Measurements from ENCODE around the gene DAB2IP. TPM values are rescaled to one million over a fixed set of nuclear protein-coding genes. Genes with fewer than 3 reads are reported as not detected.

DAB2IP gene
- total RNA-seq, 1 donor from 2014 or later, result not detected

GRCh38 chr9:121625590-121625989, 25.8 kb upstream of the DAB2IP start:
- intact Hi-C loops (cut with micrococcal nuclease), result no loop called here

- intact Hi-C loops (cut with micrococcal nuclease), result no loop called here
Measured at GRCh38 chr9:121626012-121626411, 25.4 kb upstream of the DAB2IP start.

DNA sequence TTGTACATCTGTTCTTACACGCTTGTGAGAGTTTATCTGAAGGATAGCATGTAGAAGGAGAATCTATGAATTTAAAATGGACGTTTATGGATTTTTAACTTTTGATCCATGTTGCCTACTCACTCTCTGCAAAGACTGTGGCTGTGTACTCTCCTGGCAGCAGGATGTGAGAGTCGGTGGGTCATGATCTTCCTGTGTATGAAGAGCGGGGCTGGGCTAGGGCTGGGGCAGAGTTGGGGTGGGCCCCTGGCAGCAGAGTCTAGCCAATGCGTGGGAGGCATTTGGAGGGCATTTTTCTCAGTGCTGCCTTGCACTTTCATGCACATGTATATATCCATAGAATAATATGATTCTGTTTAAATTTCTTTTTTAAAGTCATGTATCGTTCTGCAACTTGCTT, 24.0 kb upstream of the DAB2IP start:
- intact Hi-C loops (cut with micrococcal nuclease), result no loop called here

- intact Hi-C loops (cut with micrococcal nuclease), result no loop called here
Measured at GRCh38 chr9:121628401-121628800, 23.0 kb upstream of the DAB2IP start.

- intact Hi-C loops (cut with micrococcal nuclease), result no loop called here
Measured at GRCh38 chr9:121631115-121631514, 20.3 kb upstream of the DAB2IP start.

DNA sequence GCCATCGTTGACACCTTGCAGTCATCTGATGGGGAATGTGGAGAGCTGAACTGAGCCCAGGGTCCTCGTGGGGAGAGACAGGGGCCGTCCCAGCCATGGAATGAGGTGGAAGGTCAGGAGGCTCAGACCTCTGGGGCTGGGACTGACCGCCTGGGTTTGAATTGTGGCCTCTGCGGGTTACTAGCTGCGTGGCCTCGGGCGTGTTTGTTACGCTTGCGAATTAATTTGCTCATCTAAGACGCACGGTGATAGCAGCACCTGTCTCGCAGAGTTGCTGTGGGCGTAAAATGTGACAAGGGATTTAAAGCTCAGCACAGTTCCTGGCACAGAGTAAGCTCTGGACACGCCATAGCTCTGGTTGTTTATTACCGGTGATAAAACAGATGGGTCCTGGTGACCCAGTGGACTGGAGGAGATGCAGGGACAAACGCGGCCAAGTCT, 19.4 kb upstream of the DAB2IP start:
- intact Hi-C loops (cut with micrococcal nuclease), result no loop called here

DNA sequence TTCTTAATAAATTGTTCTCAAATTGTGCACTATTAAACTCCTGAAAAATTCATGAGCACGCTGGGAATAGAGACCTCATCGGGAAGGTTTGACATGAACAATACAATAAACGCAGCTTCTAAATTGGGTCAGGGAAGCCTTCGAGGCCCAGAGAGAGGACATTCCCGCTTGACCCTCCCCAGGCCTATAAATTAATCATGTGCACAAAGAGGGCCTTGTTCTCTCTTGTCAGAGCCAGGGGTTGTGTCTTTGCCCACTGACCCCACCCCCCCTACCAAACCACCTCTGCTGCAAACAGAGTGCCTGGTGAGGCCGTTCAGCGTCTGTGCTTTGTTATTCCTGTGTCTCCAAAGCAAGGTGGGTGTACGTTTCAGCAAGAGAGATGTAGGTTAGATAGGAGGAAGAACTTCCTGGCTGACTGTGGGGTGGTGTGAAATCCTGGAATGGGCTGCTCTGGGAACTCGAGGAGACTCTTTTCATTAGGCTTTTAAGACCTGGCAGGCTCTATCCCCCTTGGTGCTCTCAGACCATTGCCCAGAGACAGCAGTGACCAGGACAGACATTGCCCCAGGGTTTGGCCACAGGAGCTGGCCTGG, 18.2 kb upstream of the DAB2IP start:
- intact Hi-C loops (cut with micrococcal nuclease), result no loop called here

DNA sequence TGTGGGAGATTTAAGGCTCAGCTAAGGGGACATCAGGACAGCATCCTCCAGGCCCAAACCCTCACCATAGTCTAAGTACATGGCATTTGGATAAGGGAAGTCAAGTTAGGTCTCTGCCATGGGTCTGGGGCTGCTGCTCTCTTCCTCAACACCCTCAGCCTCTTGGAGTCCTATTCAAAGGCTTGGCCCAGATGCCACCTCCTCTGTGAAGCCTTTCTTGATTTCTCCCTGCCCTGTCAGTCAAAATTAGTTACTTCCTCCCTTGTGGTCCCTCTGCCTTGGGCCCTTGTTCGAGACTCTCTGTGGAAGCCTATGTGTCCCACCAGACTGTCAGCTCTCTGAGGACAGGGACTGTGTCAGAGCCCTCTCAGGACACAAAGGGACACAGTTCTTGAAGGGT, 17.7 kb upstream of the DAB2IP start:
- intact Hi-C loops (cut with micrococcal nuclease), result no loop called here

- intact Hi-C loops (cut with micrococcal nuclease), result no loop called here
Measured at GRCh38 chr9:121634329-121635261, 16.8 kb upstream of the DAB2IP start.

DNA sequence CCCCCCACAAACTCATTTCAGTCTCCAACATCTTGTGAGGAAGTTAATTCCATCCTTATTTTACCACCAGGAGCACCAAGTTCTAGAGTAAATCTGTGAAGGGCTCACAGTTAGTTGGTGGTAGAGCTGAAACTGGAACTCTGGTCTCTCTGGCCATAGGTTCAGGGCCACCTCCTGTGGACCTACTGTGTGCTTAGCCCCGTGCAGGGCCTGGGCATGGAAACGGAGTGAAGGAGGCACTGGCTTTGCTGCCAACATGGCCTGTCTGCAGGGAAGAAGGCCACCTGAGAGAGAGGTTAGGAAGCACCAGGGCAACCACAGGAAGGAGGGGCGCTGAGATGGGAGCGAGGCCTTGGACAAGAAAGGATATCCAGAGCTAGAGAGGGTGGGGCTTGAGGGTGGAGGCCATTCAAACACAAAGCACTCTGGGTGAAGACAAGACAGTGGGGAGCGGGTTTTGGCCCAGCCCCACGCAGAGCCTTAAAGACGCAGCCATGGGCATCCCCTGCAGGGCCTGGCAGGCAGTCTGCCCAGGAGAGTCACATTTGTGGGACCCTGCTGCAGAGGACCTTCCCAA, 16.0 kb upstream of the DAB2IP start:
- intact Hi-C loops (cut with micrococcal nuclease), result no loop called here

DNA sequence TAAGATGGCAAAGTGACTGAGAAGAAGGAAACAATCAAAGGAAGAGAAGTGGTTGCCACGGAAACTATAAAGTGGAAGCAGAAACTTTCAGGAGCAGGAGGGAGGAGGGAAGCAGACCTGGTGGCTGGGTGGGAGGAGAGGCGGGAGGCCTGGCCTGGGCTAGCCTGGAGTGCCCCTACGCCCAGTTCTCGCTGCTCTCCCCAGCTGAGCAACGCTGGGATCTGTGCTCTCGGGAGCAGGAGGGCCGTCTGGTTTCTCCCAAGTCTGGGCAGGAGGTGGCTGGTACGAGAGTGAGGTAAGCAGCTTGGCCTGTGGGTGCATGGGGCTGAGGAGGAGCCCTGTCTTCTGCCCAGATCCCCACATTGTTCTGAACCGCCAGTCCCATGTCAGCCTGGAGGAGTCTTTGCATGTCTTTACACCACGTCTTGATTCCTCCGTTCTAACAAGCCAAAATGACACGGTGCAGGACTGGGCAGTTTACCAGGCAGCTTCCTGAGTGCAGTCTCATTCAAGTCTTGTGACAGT, 15.0 kb upstream of the DAB2IP start:
- intact Hi-C loops (cut with micrococcal nuclease), result no loop called here

GRCh38 chr9:121636978-121637712, 14.3 kb upstream of the DAB2IP start:
- intact Hi-C loops (cut with micrococcal nuclease), result no loop called here

GRCh38 chr9:121637713-121638220, 13.7 kb upstream of the DAB2IP start:
- intact Hi-C loops (cut with micrococcal nuclease), result no loop called here

DNA sequence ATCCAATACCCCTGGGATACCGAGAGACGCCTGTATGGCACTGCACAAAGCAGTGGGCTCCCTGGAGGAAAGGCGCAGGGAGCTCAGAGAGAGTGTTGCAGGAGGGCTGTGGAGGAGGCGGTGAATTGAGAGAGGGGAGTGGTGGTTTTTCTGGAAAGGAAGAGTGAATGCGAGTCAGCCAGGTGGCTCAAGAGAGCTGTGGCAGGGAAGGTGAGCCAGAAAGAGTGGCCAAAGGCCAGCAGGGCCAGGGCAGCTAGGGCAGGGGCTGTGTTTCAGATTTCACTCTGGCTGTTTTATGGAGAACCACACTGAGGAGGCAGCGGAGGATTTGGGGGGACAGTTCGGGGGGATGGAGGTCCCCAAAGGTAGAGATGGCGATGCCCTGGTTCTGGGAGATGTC, 13.0 kb upstream of the DAB2IP start:
- intact Hi-C loops (cut with micrococcal nuclease), result no loop called here

DNA sequence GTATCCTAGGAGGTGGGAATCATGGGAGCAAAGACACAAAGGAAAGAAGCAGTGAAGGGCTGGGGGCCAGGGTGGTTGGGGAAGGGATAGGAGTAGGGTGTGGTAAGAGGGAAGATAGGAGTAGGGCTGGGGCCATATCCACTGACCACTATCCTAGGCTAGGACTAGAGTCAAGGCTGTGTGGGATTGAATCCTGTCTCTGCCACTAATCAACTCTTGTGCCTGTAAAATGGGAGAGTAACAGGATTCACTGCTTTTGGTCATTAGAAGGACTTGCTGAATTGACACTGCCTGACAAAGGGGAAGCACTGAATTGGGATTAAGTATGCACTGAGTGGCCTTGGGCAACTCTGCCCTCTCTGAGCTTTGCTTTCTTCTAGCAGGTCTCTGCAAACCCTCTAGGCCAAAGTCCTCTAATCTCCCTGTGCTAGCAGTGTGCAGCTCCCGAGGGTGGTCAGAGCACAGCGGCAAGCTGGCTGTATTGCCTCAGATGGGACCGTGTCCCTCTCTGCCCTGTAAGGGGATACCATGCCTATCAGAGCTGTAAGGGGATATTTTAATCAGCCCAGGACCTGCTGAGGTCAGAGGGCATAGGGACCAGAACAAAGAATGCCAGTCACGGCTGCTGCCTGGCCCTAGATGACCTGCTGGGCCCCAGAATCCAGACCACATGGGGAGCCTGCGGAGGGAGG, 12.4 kb upstream of the DAB2IP start:
- intact Hi-C loops (cut with micrococcal nuclease), result no loop called here

GRCh38 chr9:121639619-121640018, 11.8 kb upstream of the DAB2IP start:
- intact Hi-C loops (cut with micrococcal nuclease), result no loop called here

GRCh38 chr9:121640076-121640475, 11.4 kb upstream of the DAB2IP start:
- intact Hi-C loops (cut with micrococcal nuclease), result no loop called here

DNA sequence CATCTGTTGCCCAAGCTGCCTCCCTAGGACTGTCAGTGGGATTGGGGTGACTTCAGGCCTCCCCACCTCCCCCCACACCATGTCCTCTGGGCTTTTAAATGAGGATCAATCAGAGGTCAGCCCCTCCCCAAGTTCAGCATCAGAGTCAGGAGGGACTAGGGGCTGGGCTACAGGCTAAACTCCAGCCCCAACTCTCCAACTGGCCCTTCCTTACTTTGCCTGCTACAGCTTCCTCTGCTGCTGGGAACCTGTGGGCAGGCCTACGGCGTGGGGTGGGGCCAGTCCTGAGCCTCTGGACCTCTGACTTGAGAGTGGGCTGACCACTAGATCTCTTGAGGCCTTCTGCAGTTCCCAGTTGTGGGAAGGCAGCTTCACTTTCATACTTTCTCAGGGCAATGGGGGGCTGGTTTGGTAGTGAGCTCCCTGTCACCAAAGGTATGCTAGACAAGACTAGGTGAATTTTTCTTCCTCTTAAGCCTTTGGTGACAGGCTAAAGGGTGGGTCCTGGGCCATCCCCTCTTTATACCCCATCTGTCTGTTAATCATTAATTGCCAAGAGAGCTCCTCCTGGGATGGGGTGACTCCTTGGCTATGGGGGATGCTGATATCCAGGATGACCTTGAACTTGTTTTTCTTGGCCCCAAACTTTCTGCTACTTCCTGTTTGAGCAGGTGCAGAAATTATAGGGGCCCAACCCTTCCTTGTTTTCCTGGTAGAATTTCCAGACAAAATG, 10.8 kb upstream of the DAB2IP start:
- intact Hi-C loops (cut with micrococcal nuclease), result no loop called here

DNA sequence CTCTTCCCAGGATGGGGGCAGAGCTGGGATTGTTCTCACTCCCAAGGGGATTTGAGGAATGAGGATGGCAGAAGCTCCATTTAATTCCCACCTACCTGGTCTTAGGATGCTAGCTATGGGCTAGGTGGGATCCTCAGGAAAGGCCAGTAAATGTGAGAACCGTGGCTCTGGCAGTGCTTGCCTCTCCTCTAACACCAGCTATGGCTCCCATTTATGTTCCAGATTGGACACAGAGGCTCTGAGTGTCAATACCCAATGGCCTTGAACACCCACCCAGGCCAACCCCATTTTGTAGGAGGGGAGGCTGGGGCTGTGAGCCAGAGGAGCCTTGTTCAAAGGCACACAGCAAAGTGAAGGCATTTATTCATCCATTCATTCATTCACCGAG, 10.2 kb upstream of the DAB2IP start:
- intact Hi-C loops (cut with micrococcal nuclease), result no loop called here

DNA sequence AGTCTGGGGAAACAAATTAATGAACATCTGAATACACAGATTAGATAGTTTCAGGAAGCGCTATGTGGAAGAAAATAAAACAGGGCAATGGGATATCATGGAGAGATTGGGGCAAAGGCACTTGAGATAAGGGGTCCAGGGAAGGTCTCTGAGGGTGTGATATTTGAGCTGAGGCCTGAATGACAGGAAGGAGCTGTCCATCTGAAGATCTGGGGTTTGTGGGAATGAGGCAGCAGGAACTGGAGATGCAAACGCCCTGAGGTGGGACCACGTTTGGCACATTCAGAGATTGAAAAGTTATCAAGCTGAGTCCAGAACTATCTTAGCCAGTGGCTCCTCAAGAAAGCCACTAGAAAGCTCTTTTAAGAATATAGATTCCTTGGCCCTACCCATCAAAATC, 8.7 kb upstream of the DAB2IP start:
- intact Hi-C loops (cut with micrococcal nuclease), result no loop called here
